WTC11 (cell line): ENCODE results near the gene RXRB.

Experiments used
- AFF4 ChIP-seq: sonication (generic); formaldehyde crosslinking; IDR thresholded peaks from 2 replicates; pipeline ENCODE4 v1.8.1; 2023; ENCODE audit warnings: mild to moderate bottlenecking, missing genetic modification reagents, borderline replicate concordance
- ARID4B ChIP-seq: sonication (generic); formaldehyde crosslinking; IDR thresholded peaks from 2 replicates; pipeline ENCODE4 v1.8.0; 2023; ENCODE audit warnings: missing genetic modification reagents, mild to moderate bottlenecking, borderline replicate concordance
- ATF6 ChIP-seq: sonication (generic); formaldehyde crosslinking; IDR thresholded peaks from 2 replicates; pipeline ENCODE4 v1.8.1; 2023; ENCODE audit warnings: mild to moderate bottlenecking, missing genetic modification reagents
- CTCF ChIP-seq: fragments of 200-600 bp; IDR thresholded peaks from 2 replicates; pipeline ENCODE4 v1.8.0; 2022; ENCODE audit warnings: antibody characterized with exemption
- MAX ChIP-seq: sonication (generic); formaldehyde crosslinking; IDR thresholded peaks from 2 replicates; pipeline ENCODE4 v1.8.0; 2022; ENCODE audit warnings: mild to moderate bottlenecking, missing genetic modification reagents
- SP1 ChIP-seq: sonication (generic); formaldehyde crosslinking; conservative IDR thresholded peaks from 2 replicates; pipeline ENCODE4 v1.8.1; 2022; ENCODE audit warnings: missing genetic modification reagents
- ZNF423 ChIP-seq: fragments of 250-450 bp; sonication (Bioruptor Pico); IDR thresholded peaks from 2 replicates; pipeline ENCODE4 v2.1.2; 2022; ENCODE audit warnings: mild to moderate bottlenecking, moderate library complexity

GRCh38 chr6:33191383-33192104 is 8.9 kb downstream of the RXRB start:
- no peak for TF ChIP-seq AFF4 (CRISPR knock-in tag)
- TF ChIP-seq CTCF = no peak
- no peak for TF ChIP-seq SP1 (CRISPR knock-in tag)
- no peak for TF ChIP-seq ZNF423
- no peak for TF ChIP-seq ARID4B (CRISPR knock-in tag)
- no peak for TF ChIP-seq ATF6
- TF ChIP-seq MAX (CRISPR knock-in tag) = no peak
